Activated CD4-positive, alpha-beta memory T cell treated with anti-CD3 and anti-CD28 coated beads for 36 hours (primary cell): ENCODE data around the gene THAP11. TPM values are rescaled to one million over a fixed set of nuclear protein-coding genes. Genes with fewer than 3 reads are reported as not detected.

Experiments
- CTCF ChIA-PET: fragments of 350-600 bp; sonication (Branson Sonifier 250); formaldehyde crosslinking; loops from one replicate; lab custom pipeline; 2021; ENCODE audit warnings: antibody characterized with exemption, inconsistent platforms; lab: Charles Lee
- POLR2A ChIA-PET: fragments of 350-600 bp; sonication (Branson Sonifier 250); formaldehyde crosslinking; loops from one replicate; lab custom pipeline; 2021; ENCODE audit warnings: antibody characterized with exemption; lab: Charles Lee
- DNase-seq: peaks from one replicate; pipeline ENCODE4 v3.0.0-alpha.2; 2020
- H3K27ac Mint-ChIP-seq: one replicate; pipeline ENCODE4 v1.8.0; 2021; ENCODE audit warnings: mixed read lengths
- H3K27me3 Mint-ChIP-seq: one replicate; pipeline ENCODE4 v1.8.0; 2021; ENCODE audit warnings: mixed read lengths
- H3K36me3 Mint-ChIP-seq: one replicate; pipeline ENCODE4 v1.8.0; 2021; ENCODE audit warnings: mixed read lengths
- H3K4me1 Mint-ChIP-seq: one replicate; pipeline ENCODE4 v1.8.0; 2021; ENCODE audit warnings: low read depth, mixed read lengths
- H3K4me3 Mint-ChIP-seq: one replicate; pipeline ENCODE4 v1.8.0; 2021; ENCODE audit warnings: mild to moderate bottlenecking, mixed read lengths
- H3K9me3 Mint-ChIP-seq: one replicate; pipeline ENCODE4 v1.8.0; 2021; ENCODE audit warnings: mixed read lengths
- intact Hi-C: fragments of 100-400 bp; cut with micrococcal nuclease; formaldehyde crosslinking; loops from one replicate; pipeline ENCODE4 v1.15.1; 2023
- total RNA-seq, 2 experiments: library from RNA; stranded (reverse); gene quantifications; one replicate each; pipeline ENCODE4 v1.2.3, GENCODE V29; 2021

Gene THAP11
- total RNA-seq, 2 experiments from 2014 or later: 31.8 to 32.1 TPM

DNA sequence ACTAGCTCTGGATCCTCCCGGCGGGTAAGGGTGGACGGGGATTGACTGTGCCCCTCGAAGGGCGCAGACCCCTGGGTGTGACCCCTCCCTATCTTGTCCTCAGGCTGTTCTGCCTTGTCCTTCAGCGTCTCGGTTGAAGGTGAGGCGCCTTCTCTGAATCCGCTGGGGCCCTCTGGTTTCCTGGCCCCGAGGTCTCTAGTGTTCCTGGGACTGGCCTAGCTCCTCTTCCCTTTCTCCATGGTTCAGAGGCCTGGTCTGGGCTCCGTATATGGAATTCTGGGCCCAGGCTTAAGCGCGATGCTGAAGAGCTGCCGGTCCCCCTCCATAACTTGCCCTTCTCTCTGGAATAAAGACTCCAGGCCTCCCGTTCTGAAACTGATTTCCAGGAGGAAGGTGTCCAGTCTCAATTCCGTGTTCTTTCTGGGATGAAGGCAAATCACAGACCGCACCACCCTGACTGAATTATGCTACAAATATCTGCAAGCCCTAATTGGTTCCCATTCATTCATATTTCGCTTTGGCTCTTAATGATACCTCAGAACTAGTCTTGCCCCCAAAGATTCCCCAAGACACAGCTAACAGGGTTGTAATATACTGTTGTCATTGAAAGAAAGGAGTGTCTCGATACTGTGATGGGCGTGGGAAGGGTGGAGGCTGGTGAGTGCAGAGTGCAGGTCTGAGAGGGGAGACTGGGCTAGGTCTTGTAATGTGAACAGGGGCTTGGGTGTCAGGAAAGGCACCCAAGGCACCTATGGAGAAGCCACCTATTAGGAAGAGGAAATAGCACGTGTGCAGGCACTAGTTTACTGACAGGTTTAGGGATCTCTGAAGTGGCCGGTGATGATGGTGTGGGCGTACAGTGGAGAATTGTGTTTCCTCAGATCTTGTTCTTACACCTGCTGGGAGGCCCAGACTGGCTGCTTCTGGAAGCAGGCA is 31.6 kb downstream of the THAP11 start:
- H3K4me1 Mint-ChIP-seq: peaks cover 28% of the 10 kb centered on the region
- DNase-seq: peak; percentile 51
- POLR2A ChIA-PET: interaction anchor here (0.8 to 1.3 kb wide), 5 partner anchors 26 to 67 kb away, joined by 3 to 4 read pairs (median 4); partner anchors contain the start of genes CENPT, NUTF2 and TSNAXIP1
- H3K27ac Mint-ChIP-seq: peak overlapping the region; percentile 88
- no peaks in the 10 kb centered on the region for H3K9me3 Mint-ChIP-seq
- no peaks in the 10 kb centered on the region for H3K27me3 Mint-ChIP-seq
- H3K36me3 Mint-ChIP-seq: peaks cover 24% of the 10 kb centered on the region
- CTCF ChIA-PET: interaction anchor here (0.6 to 3.7 kb wide), 10 partner anchors 8 to 392 kb away, joined by 3 to 20 read pairs (median 3); no protein-coding TSS in a partner anchor
- intact Hi-C loops: loop anchor here (2.0 to 5.0 kb wide), 5 partner anchors 27 to 201 kb away; partner anchors contain the start of genes CENPT and NUTF2
- H3K4me3 Mint-ChIP-seq: peak overlapping the region; percentile 95

DNA sequence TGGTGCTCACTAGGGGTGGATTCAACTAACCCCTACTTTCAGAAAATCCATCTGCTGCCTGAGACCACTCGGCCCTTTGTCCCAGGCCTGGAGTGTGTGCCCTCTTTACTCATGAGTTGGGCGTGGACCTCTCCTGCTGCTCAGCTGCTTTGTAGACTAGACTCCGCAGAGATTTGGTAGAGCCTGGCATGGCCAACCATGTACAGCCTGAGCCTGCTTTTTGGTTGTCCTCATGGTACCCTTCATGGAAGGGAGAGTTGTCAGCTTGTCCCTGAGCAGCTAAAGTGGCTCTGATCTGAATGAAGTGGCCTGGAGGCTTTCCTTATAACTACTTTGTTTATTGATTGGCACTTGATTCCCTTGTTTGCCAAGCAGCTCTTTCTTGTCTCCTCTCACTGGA is 32.3 kb downstream of the THAP11 start:
- Mint-ChIP-seq H3K9me3 (no peaks in the 10 kb centered on the region), H3K27ac (peak overlapping the region; percentile 88), H3K36me3 (peaks cover 25% of the 10 kb centered on the region), H3K4me1 (peaks cover 28% of the 10 kb centered on the region), H3K4me3 (peak overlapping the region; percentile 95), H3K27me3 (no peaks in the 10 kb centered on the region)
- no peak for DNase-seq
- intact Hi-C loops: loop anchor here (2.0 to 5.0 kb wide), 4 partner anchors 42 to 202 kb away; no protein-coding TSS in a partner anchor
- CTCF ChIA-PET: interaction anchor here (0.8 to 3.7 kb wide), 5 partner anchors 9 to 61 kb away, joined by 3 to 20 read pairs (median 4); no protein-coding TSS in a partner anchor
- POLR2A ChIA-PET: interaction anchor here (1.1 kb wide), 1 partner anchor 28 kb away, joined by 4 read pairs; the partner anchor contains the start of gene NUTF2

DNA sequence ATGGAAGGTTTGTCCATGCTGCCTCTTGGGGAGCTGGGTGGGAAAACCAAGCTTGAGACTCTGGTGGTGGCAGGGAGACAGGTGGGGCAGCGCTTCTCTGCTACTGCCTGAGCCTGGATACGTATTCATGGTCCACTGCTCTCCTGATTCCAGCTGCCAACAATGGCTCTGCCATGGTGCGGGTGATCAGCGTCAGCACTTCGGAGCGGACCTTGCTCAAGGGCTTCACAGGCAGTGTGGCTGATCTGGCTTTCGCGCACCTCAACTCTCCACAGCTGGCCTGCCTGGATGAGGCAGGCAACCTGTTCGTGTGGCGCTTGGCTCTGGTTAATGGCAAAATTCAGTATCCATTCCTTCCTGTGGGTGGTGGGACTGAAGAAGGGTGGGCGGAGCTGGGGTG is 34.9 kb downstream of the THAP11 start:
- ChIA-PET CTCF (interaction anchor here (1.4 kb wide), 1 partner anchor 164 kb away, joined by 3 read pairs; no protein-coding TSS in a partner anchor), POLR2A (no interaction called here)
- intact Hi-C loops: no loop called here
- H3K9me3 Mint-ChIP-seq: no peaks in the 10 kb centered on the region
- no peak overlapping the region for H3K4me3 Mint-ChIP-seq
- peaks cover 26% of the 10 kb centered on the region for H3K36me3 Mint-ChIP-seq
- H3K27ac Mint-ChIP-seq: no peak overlapping the region
- DNase-seq: no peak
- no peaks in the 10 kb centered on the region for H3K27me3 Mint-ChIP-seq
- H3K4me1 Mint-ChIP-seq: peaks cover 28% of the 10 kb centered on the region

DNA sequence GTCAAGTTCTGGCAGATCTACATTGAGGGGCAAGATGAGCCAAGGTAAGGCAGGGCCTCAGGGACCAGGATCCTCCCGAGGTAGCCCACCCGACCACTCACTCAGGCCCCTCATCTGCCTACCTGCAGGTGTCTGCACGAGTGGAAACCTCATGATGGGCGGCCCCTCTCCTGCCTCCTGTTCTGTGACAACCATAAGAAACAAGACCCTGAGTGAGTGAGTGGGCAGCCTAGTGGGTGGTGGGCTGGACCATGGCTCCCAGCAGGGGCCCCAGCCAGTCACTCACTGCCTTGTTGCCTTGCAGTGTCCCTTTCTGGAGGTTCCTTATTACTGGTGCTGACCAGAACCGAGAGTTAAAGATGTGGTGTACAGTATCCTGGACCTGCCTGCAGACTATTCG is 36.1 kb downstream of the THAP11 start:
- DNase-seq: no peak
- Mint-ChIP-seq H3K4me1 (peaks cover 21% of the 10 kb centered on the region), H3K27ac (no peak overlapping the region), H3K9me3 (no peaks in the 10 kb centered on the region), H3K27me3 (no peaks in the 10 kb centered on the region), H3K36me3 (peaks cover 29% of the 10 kb centered on the region), H3K4me3 (no peak overlapping the region)
- POLR2A ChIA-PET: no interaction called here
- intact Hi-C loops: no loop called here
- CTCF ChIA-PET: interaction anchor here (0.5 to 1.6 kb wide), 3 partner anchors 9 to 358 kb away, joined by 3 to 4 read pairs (median 3); no protein-coding TSS in a partner anchor

GRCh38 chr16:67878846-67879245 is 36.7 kb downstream of the THAP11 start:
- no peak overlapping the region for H3K27ac Mint-ChIP-seq
- H3K4me3 Mint-ChIP-seq: no peak overlapping the region
- POLR2A ChIA-PET: no interaction called here
- DNase-seq: no peak
- H3K27me3 Mint-ChIP-seq: no peaks in the 10 kb centered on the region
- CTCF ChIA-PET: interaction anchor here (0.7 to 1.6 kb wide), 3 partner anchors 8 to 27 kb away, joined by 3 to 4 read pairs (median 3); no protein-coding TSS in a partner anchor
- peaks cover 35% of the 10 kb centered on the region for H3K36me3 Mint-ChIP-seq
- H3K4me1 Mint-ChIP-seq: peaks cover 19% of the 10 kb centered on the region
- intact Hi-C loops: no loop called here
- H3K9me3 Mint-ChIP-seq: no peaks in the 10 kb centered on the region

DNA sequence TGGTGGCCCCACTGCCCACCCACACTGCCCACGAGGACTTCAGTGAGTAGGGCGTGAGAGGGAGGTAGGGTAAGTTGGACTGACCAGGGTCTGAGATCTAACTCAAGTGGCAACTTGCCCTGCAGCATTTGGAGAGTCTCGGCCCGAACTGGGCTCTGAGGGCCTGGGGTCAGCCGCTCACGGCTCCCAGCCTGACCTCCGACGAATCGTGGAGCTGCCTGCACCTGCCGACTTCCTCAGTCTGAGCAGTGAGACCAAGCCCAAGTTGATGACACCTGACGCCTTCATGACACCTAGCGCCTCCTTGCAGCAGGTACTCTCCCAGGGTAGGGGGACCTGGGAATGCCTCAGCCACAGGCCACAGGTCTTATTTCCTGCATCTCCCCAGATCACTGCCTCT is 37.3 kb downstream of the THAP11 start:
- Mint-ChIP-seq H3K4me1 (peaks cover 13% of the 10 kb centered on the region), H3K9me3 (no peaks in the 10 kb centered on the region), H3K4me3 (no peak overlapping the region), H3K27ac (no peak overlapping the region), H3K36me3 (peaks cover 36% of the 10 kb centered on the region), H3K27me3 (no peaks in the 10 kb centered on the region)
- POLR2A ChIA-PET: no interaction called here
- CTCF ChIA-PET: interaction anchor here (1.0 to 1.7 kb wide), 2 partner anchors 28 to 161 kb away, joined by 3 read pairs; no protein-coding TSS in a partner anchor
- no peak for DNase-seq
- intact Hi-C loops: no loop called here

GRCh38 chr16:67879936-67880335 is 37.8 kb downstream of the THAP11 start:
- Mint-ChIP-seq H3K9me3 (no peaks in the 10 kb centered on the region), H3K27ac (no peak overlapping the region), H3K27me3 (no peaks in the 10 kb centered on the region), H3K4me1 (peaks cover 8% of the 10 kb centered on the region), H3K4me3 (no peak overlapping the region), H3K36me3 (peaks cover 37% of the 10 kb centered on the region)
- POLR2A ChIA-PET: no interaction called here
- CTCF ChIA-PET: interaction anchor here (1.7 kb wide), 1 partner anchor 161 kb away, joined by 3 read pairs; no protein-coding TSS in a partner anchor
- no peak for DNase-seq
- intact Hi-C loops: loop anchor here (5.0 kb wide), 1 partner anchor 162 kb away; no protein-coding TSS in a partner anchor

GRCh38 chr16:67880584-67880983 is 38.5 kb downstream of the THAP11 start:
- intact Hi-C loops: loop anchor here (5.0 kb wide), 1 partner anchor 162 kb away; no protein-coding TSS in a partner anchor
- Mint-ChIP-seq H3K36me3 (peaks cover 33% of the 10 kb centered on the region), H3K4me3 (no peak overlapping the region), H3K27me3 (no peaks in the 10 kb centered on the region), H3K27ac (no peak overlapping the region), H3K9me3 (no peaks in the 10 kb centered on the region), H3K4me1 (peaks cover 1% of the 10 kb centered on the region)
- CTCF ChIA-PET: interaction anchor here (1.7 to 2.5 kb wide), 2 partner anchors 60 to 160 kb away, joined by 3 to 10 read pairs; no protein-coding TSS in a partner anchor
- POLR2A ChIA-PET: no interaction called here
- DNase-seq: no peak

DNA sequence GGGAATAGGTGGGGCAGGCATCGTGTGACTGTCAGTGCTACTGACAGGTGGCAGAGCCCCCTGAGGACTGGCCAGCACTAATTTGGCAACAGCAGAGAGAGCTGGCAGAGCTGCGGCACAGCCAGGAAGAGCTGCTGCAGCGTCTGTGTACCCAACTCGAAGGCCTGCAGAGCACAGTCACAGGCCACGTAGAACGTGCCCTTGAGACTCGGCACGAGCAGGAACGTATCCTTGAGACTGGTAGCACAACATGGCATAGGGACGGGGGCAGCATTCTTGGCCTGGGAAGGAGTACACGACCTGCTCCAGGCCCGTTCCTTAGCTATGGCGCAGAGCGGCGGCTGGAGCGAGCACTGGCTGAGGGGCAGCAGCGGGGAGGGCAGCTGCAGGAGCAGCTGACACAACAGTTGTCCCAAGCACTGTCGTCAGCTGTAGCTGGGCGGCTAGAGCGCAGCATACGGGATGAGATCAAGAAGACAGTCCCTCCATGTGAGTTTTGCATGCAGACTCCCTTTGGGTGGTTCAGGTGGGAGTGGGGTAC is 39.6 kb downstream of the THAP11 start:
- intact Hi-C loops: loop anchor here (5.0 kb wide), 1 partner anchor 161 kb away; no protein-coding TSS in a partner anchor

DNA sequence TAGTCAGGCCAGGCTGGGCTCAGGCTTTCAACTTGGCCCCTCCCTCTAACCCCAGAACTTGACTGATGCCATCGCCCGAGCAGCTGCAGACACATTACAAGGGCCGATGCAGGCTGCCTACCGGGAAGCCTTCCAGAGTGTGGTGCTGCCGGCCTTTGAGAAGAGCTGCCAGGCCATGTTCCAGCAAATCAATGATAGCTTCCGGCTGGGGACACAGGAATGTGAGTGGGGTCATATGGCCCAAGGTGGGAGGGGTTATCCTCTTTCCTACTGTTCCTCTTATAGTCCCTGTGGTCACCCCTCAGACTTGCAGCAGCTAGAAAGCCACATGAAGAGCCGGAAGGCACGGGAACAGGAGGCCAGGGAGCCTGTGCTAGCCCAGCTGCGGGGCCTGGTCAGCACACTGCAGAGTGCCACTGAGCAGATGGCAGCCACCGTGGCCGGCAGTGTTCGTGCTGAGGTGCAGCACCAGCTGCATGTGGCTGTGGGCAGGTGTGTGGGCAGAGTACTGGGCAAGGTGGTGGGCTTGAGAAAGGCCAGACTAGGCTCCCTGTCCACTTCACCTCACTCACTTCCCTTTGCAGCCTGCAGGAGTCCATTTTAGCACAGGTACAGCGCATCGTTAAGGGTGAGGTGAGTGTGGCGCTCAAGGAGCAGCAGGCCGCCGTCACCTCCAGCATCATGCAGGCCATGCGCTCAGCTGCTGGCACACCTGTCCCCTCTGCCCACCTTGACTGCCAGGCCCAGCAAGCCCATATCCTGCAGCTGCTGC is 40.4 kb downstream of the THAP11 start:
- Mint-ChIP-seq H3K4me1 (no peaks in the 10 kb centered on the region), H3K27me3 (no peaks in the 10 kb centered on the region), H3K27ac (no peak overlapping the region), H3K4me3 (no peak overlapping the region), H3K9me3 (no peaks in the 10 kb centered on the region), H3K36me3 (peaks cover 26% of the 10 kb centered on the region)
- no peak for DNase-seq
- ChIA-PET POLR2A (interaction anchor here (1.0 to 2.6 kb wide), 3 partner anchors 48 to 54 kb away, joined by 3 to 9 read pairs (median 5); partner anchors contain the start of gene PSMB10), CTCF (interaction anchor here (0.8 to 4.4 kb wide), 16 partner anchors 8 to 210 kb away, joined by 3 to 62 read pairs (median 16); partner anchors contain the start of genes CTRL, EDC4 and PSKH1)
- intact Hi-C loops: loop anchor here (1.0 to 5.0 kb wide), 2 partner anchors 46 to 160 kb away; no protein-coding TSS in a partner anchor

More for the DNA sequence above, 39.6 kb downstream of the THAP11 start:
- no peaks in the 10 kb centered on the region for H3K4me1 Mint-ChIP-seq
- H3K27me3 Mint-ChIP-seq: no peaks in the 10 kb centered on the region
- H3K36me3 Mint-ChIP-seq: peaks cover 33% of the 10 kb centered on the region
- ChIA-PET CTCF (interaction anchor here (1.1 to 4.4 kb wide), 8 partner anchors 11 to 158 kb away, joined by 4 to 62 read pairs (median 22); partner anchors contain the start of genes CTRL and PSKH1), POLR2A (interaction anchor here (0.6 to 1.4 kb wide), 3 partner anchors 33 to 49 kb away, joined by 3 to 5 read pairs (median 3); no protein-coding TSS in a partner anchor)
- no peak overlapping the region for H3K27ac Mint-ChIP-seq
- no peak overlapping the region for H3K4me3 Mint-ChIP-seq
- DNase-seq: no peak
- H3K9me3 Mint-ChIP-seq: no peaks in the 10 kb centered on the region
